Cortex of kidney (tissue), 1 donor: Measurements from ENCODE around the gene METAP1D.

ENCODE experiments used
- DNase-seq: peaks from one replicate; lab custom pipeline; 2025; lab: John Stamatoyannopoulos, UW

The METAP1D gene

DNA sequence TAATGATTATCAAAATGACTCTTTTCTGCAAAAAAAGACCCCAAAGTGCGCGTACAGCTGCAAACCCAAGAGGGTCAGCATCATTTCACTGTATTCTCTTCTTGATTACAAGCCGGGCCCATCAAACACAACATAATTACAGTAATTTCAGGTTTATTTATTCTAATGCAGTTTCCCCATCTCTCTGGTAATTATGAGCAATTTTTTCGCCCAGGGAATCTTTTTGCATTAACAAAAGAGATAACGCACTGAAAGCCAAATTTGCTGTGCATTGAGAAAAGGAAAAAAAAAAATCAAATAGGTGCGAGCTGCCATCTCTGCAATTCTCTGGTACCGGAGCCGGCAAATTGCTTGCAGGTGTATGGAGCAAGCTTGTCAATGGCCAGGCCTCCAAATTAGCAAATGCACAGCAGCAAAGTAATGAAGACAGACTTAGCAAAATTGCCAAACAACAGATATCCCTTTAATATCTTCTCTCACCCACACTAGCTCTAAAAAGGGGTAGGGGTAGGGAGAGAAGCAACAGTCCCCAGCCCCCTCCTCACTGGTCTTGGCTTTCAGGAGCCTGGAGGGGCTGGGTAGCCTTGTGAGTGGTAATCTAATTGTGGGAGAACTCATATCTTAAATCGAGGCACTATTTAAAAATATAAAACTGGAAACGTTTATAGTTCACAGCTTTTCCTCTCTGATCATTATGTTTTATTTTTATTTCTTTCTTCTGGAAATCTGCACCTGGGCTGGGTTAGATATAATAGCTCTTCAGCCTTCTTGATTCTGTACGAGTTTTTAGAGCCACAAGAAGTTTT lies 92.2 kb downstream of the METAP1D start:
- no peak for DNase-seq

DNA sequence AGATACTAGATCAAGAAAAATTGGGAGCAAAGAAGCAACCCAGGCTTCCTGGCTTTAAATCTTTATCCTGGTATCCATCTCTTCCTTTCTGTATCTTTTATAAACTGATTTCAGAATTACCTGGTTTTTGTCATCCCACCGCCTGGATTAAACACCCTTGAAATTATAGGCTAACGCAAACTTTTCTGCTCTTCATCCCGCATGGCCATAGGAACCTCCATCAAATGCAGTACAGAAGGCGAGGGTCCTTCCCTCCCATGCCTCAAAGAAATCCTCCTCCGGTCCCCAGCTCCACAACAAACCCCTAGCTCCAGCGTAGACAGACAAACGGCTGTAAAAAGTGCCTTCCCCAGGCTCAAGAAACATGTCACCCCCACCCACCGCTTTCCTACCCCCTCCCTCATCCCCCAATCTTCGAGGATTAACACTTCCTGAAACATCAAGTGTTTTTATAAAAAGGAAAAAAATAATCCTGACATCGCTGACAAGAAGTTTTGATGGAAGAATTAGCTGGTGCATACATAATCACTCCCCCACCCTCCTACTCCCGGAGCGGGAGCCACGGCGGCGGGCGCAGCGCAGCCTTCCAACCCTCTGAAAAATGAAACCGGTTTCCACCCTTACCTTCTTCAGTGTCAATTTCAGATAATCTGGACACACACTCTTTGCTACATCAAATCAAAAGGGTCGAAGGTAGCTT lies 93.1 kb downstream of the METAP1D start:
- DNase-seq, result no peak

- no peak for DNase-seq
Observed at GRCh38 chr2:172093416-172094293, 93.9 kb downstream of the METAP1D start.

DNA sequence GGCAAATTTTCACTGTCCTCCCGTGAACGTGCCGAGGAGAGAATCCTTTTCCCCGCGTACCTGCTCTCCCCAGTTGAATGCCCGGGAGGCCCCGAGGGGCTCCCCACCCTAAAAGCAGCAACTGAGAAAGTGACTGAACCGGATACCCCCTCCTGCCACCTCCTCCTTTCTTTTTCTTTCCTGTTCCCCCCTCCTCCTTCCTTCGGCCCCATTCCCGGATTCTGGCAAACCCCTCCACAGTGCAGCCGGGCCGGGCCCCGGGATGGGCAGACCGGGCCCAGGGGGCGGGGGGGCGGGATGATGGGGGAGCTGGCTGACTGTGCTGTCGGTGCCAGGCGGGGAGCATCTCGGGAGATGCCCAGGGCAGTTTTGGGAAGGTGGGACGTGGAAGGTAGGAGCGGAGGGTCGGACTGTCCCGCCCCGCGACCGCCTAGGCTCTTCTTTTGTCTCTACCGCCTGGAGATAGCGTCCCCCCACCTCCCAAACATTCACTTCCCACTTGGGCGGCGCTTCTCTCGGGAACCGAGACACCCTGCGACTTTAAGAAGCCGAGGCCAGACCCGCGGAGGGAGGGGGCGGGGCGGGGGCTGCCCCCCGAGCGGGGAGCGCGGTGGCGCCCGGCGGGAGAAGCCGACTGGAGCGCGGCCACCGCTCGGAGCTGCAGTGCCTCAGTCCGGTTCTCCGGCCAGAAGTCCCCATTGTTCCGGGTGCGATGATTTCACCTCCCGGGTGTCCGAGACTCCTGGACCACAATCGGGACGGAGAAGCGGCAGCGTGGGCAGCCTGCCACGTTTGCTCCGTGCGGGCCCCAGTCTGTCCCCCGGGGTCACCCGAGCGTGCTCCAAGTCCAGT lies 94.8 kb downstream of the METAP1D start:
- no peak for DNase-seq

DNA sequence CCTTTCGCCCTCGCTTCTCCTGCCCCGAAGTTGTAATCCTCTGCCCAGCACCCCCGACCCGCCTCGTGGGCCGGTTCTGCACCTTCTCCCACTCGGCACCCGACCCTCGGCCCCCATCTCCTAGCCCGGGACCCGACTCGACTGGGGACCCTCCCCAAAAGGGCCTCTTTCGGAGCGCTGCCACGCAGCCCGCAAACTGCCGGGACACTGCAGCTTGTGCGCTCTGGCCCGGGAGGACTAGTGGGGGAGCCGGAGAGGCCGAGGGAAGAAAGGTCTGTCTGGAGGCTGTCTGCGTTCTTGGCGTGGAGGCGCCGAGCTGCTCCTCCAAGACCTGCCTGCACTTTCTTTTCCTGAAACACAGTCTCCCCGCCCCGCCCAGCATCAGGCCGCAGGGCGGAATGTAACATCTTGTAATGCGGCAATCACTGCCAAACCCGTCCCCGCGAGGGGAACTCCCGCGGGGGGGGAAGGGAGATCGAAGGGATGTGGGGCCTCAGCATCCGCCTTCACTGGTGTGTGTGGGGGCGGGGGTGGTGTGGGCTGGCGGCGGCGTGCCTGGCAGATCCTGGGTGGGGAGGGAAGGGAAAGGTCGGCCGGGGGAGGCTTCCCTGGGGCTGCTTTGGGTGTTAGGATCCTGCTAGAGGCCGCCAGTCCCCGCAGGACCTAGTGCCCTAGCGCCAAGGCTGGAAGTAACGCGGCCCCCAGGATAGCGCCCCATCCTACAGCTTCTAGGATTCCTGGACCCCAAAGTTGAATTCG lies 95.6 kb downstream of the METAP1D start:
- DNase-seq, result no peak

- DNase-seq, result no peak
Observed at GRCh38 chr2:172095905-172096625, 96.3 kb downstream of the METAP1D start.

DNA sequence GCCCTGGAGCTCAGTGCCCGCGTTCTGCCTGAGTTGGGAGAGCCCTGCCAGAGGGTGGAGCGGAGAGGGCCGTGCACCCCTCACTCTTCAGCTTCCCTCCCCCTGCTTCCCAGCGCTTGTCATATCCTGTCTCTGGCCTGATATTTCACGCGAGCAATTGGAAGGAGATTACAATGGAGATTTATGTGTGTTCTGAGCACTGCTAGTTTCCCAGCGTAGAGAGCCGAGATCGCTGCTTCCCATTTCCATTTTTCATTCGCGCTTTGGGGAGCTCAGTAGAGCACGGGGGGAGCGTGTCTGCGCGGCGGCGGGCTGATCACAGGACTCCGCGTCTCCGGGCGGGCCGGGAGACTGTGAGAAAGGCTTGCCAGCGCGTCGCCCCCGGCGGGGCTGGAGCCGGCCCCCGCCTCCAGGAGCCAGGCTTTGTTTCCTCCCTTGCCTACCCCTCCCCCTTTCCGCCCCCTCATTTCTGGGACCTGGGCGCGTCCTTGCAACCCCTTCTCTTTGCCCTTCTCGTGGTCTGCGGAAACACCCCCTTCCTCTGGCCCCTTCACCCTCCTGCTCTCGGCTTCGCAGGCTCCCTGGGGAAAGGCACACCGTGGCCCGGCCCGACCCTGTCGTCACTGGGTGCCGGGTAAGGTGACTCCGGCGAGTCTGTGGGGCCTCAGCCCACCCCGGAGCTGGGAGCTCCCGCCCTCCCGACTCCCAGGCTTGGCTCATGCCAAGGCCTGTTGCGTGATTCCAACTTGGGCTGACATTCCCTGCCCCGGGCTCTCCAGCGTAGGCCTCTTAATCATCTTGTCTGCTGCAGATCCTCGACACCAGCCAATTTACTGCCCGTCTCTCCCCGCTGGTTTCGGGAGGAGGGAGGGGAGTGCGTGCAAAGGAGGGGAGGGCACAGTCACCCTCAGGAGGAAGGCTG lies 97.1 kb downstream of the METAP1D start:
- DNase-seq, result no peak

DNA sequence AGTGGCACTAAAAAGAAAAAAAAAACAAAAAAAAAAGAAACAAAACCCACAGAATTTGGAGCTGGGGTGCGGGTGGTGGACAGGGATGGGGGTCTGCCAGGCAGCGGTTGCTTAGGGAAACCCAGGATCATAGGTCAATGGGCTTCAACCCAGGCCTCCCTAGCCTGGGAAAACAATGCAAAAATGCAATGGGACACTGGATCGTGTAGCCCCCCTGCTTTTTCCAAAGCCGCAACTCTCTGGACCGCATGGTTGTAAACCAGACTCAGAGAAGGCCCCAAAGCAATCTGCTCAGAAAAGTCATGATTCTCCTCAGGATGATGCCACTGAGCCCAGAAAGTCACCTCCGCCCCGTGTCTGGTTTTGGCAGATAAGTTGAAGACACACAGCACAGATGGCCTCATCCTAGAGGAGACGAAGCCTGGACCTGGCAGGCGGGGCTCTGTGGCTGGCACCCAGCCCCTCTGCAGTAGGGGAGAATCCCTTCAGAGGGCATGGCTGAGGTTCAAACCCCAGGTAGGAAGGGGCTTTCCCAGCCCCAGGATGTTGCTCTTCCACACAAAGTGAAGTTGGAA lies 97.9 kb downstream of the METAP1D start:
- DNase-seq, result no peak

DNA sequence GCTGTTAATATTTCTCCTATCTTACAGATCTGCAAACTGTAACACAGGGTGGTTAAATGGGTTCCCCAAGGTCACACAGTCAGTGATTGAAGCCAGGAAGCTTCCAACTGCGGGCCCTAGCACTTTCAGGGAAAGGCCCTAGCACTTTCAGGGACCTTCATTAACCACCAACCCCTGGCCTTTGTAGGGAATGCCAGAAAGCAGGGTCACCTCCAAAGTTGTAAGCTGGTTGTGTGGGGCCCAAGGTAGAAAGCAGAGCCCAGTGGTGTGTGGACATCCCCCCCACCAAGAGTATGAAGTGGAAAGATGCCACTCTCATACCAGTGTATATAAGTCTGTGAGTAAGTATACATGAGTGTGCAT lies 98.5 kb downstream of the METAP1D start:
- no peak for DNase-seq

DNA sequence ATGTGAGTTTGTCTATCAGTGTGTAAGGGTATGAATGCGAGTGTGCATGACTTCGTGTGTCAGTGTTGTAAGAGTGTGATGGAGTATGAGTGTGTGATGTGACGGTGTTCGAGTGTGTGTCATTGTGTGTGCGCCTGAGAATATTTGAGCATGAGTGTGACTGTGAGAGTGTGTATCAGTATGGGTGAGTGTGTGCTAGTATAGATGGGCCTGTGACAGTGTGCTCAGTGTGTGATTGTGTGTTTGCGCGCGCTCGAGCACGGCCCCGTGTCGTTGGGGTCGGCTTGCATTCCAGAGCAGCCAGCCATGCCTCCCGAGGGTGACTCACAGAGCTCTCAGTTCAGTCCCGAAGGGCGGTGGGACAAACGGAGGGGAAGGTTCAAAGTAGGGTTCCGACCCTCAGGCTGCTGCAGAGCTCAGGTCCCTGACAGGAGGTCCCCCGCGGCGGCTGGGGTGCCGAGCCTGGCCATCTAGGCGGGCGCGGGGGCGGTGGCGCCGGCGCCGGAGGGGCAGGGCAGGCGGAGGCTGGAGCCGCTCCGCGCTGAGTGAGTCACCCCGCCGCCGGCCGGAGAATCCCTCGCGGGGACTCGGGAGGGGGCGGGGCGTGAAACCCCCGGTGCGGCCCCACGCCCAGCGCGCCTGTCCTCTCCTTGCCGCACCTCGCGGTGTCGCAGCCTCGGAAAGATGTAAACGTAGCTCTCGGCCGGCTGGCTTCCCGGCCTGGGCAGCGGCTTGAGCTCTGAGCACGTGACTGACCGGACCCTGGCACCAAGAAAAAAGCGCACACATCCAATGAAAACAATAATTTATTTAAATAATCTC lies 99.1 kb downstream of the METAP1D start:
- DNase-seq, result no peak

DNA sequence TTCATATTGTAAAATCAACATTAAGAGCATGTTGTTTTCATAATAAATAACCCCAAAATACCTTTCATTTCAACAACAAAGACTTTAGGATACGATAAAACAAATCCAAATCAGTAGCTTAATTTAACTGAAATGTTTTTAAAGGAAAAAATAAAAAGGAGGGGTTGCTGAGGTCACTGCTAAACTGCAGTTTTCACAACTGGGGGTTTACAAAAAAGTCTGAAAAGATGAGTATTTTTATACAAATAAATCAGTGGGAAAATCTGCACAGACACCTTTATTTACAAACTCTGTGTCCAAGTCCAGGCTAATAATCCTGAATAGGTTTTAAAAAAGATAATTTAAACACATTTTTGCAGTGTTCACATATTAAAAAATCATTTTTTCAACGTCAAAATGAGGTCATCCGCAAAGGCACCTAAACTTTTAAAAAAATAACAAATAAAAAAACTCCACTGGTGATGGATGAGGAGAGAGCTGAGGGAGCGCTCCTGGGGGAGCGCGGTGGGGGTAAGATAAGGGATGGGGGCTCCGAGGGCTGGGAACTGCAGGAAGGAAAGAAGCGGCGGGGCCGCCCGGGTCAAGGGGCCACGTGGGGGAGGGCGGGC lies 99.8 kb downstream of the METAP1D start:
- DNase-seq, result no peak

DNA sequence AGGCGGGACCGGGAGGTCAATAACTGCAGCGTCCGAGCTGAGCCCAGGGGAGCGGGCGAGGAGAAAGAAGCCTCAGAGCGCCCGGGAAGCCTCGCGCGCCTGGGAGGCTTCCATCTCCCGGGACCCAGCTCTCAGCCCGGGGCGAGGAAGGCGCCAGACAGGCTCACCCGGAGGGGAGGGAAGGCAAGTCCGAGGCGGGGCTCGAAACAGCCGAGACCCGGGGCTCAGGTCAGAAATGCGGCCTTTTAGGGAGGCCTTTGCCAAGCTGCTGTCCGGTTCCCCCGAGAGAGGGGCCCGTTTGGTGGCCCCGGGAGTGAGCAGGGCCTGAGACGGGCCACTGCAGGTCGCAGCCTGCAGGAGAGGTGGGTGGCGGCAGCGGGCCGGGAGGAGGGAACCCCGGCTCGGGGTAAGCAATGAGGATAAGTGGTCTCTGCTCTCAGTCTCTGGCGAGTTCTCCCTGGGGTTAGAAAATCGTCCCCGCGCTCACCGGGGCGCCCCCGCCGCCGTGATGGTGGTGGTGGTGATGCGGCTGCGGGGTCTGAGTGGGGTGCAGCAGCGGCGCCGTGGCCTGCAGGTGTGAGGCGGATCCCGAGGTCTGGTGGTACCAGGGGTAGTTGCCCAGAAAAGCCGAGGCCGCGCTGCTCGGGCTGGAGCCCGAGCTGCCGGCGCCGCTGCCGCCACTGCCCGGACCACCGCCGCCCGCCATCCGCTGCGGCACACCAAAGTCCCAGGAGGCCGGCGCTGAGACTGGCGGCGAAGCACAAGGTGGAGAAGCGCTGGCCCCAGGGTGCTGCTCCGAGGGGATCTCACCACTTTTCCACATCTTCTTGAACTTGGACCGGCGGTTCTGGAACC lies 100.6 kb downstream of the METAP1D start:
- DNase-seq, result no peak

DNA sequence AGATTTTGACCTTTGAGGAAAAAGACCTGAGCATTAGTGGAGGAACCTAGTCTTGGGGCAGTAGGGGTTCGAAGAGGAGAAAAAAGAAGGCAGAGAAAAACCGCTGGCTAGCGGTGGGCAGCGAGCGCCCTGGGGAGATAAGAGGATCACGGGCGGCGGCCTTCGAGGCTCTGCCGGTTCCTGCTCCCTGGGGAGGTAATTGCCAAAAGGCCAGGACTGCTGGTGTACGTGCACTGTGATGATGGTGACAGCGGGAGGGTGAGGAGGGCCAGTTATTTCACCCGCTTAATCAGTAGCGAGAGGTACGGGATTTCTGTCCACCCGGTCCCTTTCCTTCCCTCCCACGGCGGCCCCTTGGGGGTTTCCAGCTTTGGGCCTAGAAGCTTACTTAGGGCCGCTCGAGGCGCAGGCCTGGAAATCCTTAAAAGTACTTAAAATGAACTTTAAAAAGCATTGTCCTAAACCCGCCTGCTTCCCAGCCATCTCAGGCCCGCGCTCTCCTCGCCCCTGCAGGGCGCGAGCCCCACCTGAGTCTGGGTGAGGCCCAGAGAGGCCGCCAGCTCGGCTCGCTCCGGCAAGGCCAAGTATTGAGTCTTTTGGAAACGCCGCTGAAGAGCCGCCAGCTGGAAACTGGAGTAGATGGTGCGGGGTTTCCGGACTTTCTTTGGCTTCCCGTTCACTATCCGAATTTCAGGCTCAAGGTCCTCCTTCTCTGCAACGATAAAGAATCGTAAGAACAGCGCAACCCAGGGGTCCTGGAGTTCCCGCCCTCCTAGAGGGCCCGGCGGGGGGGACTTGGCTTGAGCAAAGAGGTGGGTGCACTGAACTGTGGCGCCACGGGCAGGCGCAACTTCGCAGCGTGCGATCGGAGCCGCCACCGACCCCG lies 101.4 kb downstream of the METAP1D start:
- DNase-seq, result no peak

DNA sequence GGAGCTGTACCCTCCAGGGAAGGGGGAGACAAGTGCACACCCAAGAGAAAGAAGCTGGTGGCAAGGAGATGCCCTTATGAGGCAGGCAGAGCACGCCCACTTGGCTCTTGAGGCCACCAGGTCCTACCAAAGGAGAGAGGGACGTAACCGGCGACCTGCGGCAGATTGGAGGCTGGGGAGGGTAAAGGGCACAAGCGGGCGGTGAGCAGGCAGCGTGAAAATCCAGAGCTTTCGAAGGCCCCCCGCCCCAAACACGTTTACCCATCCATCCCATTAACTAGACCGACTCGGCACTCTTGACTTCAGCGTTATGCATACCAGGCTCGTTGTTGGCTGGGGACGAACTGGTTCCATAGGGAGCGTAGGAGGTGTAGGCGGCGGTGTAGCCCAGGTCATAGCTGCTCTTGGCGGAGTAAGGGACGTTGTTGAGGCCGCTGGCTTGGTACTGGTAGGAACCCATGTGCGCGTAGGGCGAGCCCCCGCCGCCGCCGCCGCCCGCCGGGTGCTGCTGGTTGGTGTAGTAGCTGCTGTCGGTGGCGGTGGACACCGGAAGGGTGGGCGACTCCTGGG lies 102.2 kb downstream of the METAP1D start:
- no peak for DNase-seq
